GM18508 (cell line): ENCODE measurements around the gene KCNG2.
"Not testable (repeated sequence)": the region's sequence is repeated elsewhere in the genome, so short reads cannot be mapped to it uniquely, and the experiment has no call there.

Experiments
- ATAC-seq: cut with Tn5 transposase; IDR thresholded peaks from one replicate; pipeline ENCODE4 v1.9.1; 2021; ENCODE audit warnings: moderate number of reproducible peaks; ENCODE audit not compliant: insufficient read depth, unreplicated experiment

Gene KCNG2

GRCh38 chr18:79797518-79798345, at the start of gene KCNG2:
Gene KCNG2, plus strand, starts transcription at chr18:79797938. Its CDS starts 65,730 bp downstream, at chr18:79863668.
- no peak for ATAC-seq

- ATAC-seq = no peak
Measured at GRCh38 chr18:79748321-79749180, 49.2 kb upstream of the KCNG2 start.

GRCh38 chr18:79749251-79750191, 48.2 kb upstream of the KCNG2 start:
- no peak for ATAC-seq

- no peak for ATAC-seq
Measured at GRCh38 chr18:79750980-79751571, 46.7 kb upstream of the KCNG2 start.

- not testable (repeated sequence) for ATAC-seq
Measured at GRCh38 chr18:79751918-79752578, 45.7 kb upstream of the KCNG2 start.

GRCh38 chr18:79752946-79753345, 44.8 kb upstream of the KCNG2 start:
- not testable (repeated sequence) for ATAC-seq

- ATAC-seq = no peak
Measured at GRCh38 chr18:79753391-79753851, 44.3 kb upstream of the KCNG2 start.

- no peak for ATAC-seq
Measured at GRCh38 chr18:79754022-79754761, 43.5 kb upstream of the KCNG2 start.

GRCh38 chr18:79754831-79755351, 42.8 kb upstream of the KCNG2 start:
- ATAC-seq = no peak

GRCh38 chr18:79755496-79756142, 42.1 kb upstream of the KCNG2 start:
- ATAC-seq = no peak

GRCh38 chr18:79756143-79756500, 41.6 kb upstream of the KCNG2 start:
- ATAC-seq = no peak

GRCh38 chr18:79756826-79757225, 40.9 kb upstream of the KCNG2 start:
- no peak for ATAC-seq

GRCh38 chr18:79760348-79760747, 37.4 kb upstream of the KCNG2 start:
- ATAC-seq = no peak

GRCh38 chr18:79760881-79761280, 36.9 kb upstream of the KCNG2 start:
- ATAC-seq = no peak

- ATAC-seq = no peak
Measured at GRCh38 chr18:79763407-79763806, 34.3 kb upstream of the KCNG2 start.

GRCh38 chr18:79764131-79764530, 33.6 kb upstream of the KCNG2 start:
- ATAC-seq = no peak

GRCh38 chr18:79765491-79766245, 32.1 kb upstream of the KCNG2 start:
- no peak for ATAC-seq
